GM12878 (cell line): ENCODE data around the gene HYAL1. TPM values are rescaled to one million over a fixed set of nuclear protein-coding genes. Genes with fewer than 3 reads are reported as not detected.

ENCODE experiments used
- ASH2L ChIP-seq: fragments of 300-600, 200-600 bp; sonication (generic); IDR thresholded peaks from 2 replicates; pipeline ENCODE4 v1.6.1; 2017; ENCODE audit warnings: low read depth, mild to moderate bottlenecking, borderline replicate concordance
- CEBPB ChIP-seq, 2 experiments: fragments of 150-350 bp in 1 of 2; IDR thresholded peaks; 2 replicates each; pipeline ENCODE4 v1.6.1; 2012 to 2014; ENCODE audit warnings: low read depth in 2 of 2, low read length in 2 of 2, borderline replicate concordance in 1 of 2, inconsistent platforms in 1 of 2
- CHD4 ChIP-seq: fragments of 200-600 bp; sonication (generic); IDR thresholded peaks from 2 replicates; pipeline ENCODE4 v1.6.1; 2016; ENCODE audit warnings: mild to moderate bottlenecking
- KAT2A ChIP-seq: conservative IDR thresholded peaks from 2 replicates; pipeline ENCODE4 v1.6.1; 2011; ENCODE audit warnings: low read depth, low read length; ENCODE audit not compliant: control insufficient read depth
- MXI1 ChIP-seq: fragments of 150-350 bp; IDR thresholded peaks from 2 replicates; pipeline ENCODE4 v1.6.1; 2011; ENCODE audit warnings: low read depth, mild to moderate bottlenecking, inconsistent platforms, low read length, improper control_type of control experiment
- NFXL1 ChIP-seq: fragments of 450-650 bp; IDR thresholded peaks from 2 replicates; pipeline ENCODE4 v1.6.1; 2017; ENCODE audit warnings: antibody characterized with exemption, mild to moderate bottlenecking, borderline replicate concordance
- PML ChIP-seq: IDR thresholded peaks from 2 replicates; pipeline ENCODE4 v1.6.1; 2012; ENCODE audit warnings: low read length, inconsistent platforms
- RAD21 ChIP-seq: IDR thresholded peaks from 2 replicates; pipeline ENCODE4 v1.6.1; 2011; ENCODE audit warnings: mild to moderate bottlenecking, low read depth, low read length, moderate library complexity; ENCODE audit not compliant: insufficient read depth
- RUNX3 ChIP-seq: IDR thresholded peaks from 2 replicates; pipeline ENCODE4 v1.6.1; 2012; ENCODE audit warnings: low read length, inconsistent platforms
- SREBF1 ChIP-seq: IDR thresholded peaks from 2 replicates; pipeline ENCODE4 v1.6.1; 2012; ENCODE audit warnings: mild to moderate bottlenecking, low read length
- SREBF2 ChIP-seq: IDR thresholded peaks from 2 replicates; pipeline ENCODE4 v1.6.1; 2012; ENCODE audit warnings: mild to moderate bottlenecking, low read length
- WRNIP1 ChIP-seq: IDR thresholded peaks from 2 replicates; pipeline ENCODE4 v1.6.1; 2011; ENCODE audit warnings: low read depth, low read length, improper control_type of control experiment, borderline replicate concordance
- YBX1 ChIP-seq: fragments of 450-650 bp; IDR thresholded peaks from 2 replicates; pipeline ENCODE4 v1.6.1; 2016; ENCODE audit warnings: antibody characterized with exemption
- polyA plus RNA-seq, 11 experiments: library from polyadenylated mRNA; depleted of rRNA in 4 of 11; unstranded in 6 of 11; stranded (reverse) in 5 of 11; fragments of >200 nt; fragmentation: Nextera tagmentation in 4 of 11; fragmentation: Illumina TruSeq in 1 of 11; extraction: Ambion mirVana in 4 of 11; extraction: Trizol in 1 of 11; gene quantifications; 1 replicate in 1 of 11; 2 replicates in 10 of 11; pipeline versions ENCODE4 v1.2.1 to v1.2.3, GENCODE V29; 2011 to 2016; ENCODE audit warnings: inconsistent platforms in 2 of 11, missing spikeins in 2 of 11, low read depth in 1 of 11
- total RNA-seq, 4 experiments: library from RNA; depleted of rRNA in 3 of 4; stranded (reverse); fragments of >200 nt in 3 of 4; fragmentation: Illumina TruSeq in 1 of 4; extraction: Trizol in 1 of 4; gene quantifications; 2 replicates each; pipeline versions ENCODE4 v1.2.1 to v1.2.3, GENCODE V29; 2013 to 2021
- TF ChIP-seq, protein P1 (sequence below): fragments of 450-650 bp; IDR thresholded peaks from 2 replicates; pipeline ENCODE4 v1.6.1; 2017; ENCODE audit warnings: mild to moderate bottlenecking, moderate library complexity
- TF ChIP-seq, protein P2 (sequence below): fragments of 450-650 bp; formaldehyde crosslinking; IDR thresholded peaks from 2 replicates; pipeline ENCODE4 v1.4.0; 2020; ENCODE audit warnings: mild to moderate bottlenecking, moderate library complexity
- TF ChIP-seq, protein P3 (sequence below): fragments of 450-650 bp; IDR thresholded peaks from 2 replicates; pipeline ENCODE4 v1.6.1; 2016; ENCODE audit warnings: mild to moderate bottlenecking
- TF ChIP-seq, protein P4 (sequence below): fragments of 150-350 bp; IDR thresholded peaks from 2 replicates; pipeline ENCODE4 v1.6.1; 2016; ENCODE audit warnings: low read depth, low read length

HYAL1 gene
- total and polyA plus RNA-seq, 10 of the 15 experiments (the other 5 are each of a cell fraction or from before 2014, with no cell fraction given), result 0.04 to 0.55 (median 0.18) TPM; not detected in 2

DNA sequence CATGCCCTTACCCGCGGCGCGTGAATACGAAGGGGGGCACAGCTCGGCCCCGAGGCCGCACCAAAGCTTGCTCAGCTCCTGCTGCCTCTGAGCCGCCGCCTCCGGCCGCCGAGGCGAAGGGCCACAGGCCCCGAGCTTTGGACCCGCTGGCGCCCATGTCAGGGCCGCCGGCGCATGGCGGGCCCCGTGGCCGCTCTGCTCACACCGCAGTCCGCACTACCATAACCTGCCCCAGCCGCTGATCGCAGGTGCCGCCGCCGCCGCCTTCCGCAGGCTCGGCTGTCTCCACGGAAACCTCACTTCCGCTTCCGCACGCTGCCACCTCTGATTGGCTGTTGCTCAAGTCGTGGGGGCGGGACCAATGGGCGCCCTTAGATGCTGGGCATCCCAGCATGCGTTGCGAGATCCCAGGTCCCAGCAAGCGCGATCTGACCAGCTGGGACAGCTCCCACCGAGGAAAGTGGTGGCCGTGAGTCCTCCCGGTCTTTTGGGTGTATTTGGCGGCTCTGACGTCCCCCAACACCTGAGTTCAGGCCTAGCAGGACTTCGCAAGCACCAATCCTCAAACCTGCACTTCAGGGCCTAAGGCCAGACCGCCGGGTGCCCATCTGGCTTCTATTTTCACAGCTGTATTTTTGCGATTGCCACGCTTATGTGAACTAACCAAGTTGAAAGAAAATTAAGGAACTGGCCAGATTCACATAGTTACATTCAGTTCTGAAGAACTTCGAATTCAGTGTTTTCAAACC is 24.7 kb upstream of the HYAL1 start, which contains the start of gene TUSC2 (continued):
- TF ChIP-seq, protein P1, sequence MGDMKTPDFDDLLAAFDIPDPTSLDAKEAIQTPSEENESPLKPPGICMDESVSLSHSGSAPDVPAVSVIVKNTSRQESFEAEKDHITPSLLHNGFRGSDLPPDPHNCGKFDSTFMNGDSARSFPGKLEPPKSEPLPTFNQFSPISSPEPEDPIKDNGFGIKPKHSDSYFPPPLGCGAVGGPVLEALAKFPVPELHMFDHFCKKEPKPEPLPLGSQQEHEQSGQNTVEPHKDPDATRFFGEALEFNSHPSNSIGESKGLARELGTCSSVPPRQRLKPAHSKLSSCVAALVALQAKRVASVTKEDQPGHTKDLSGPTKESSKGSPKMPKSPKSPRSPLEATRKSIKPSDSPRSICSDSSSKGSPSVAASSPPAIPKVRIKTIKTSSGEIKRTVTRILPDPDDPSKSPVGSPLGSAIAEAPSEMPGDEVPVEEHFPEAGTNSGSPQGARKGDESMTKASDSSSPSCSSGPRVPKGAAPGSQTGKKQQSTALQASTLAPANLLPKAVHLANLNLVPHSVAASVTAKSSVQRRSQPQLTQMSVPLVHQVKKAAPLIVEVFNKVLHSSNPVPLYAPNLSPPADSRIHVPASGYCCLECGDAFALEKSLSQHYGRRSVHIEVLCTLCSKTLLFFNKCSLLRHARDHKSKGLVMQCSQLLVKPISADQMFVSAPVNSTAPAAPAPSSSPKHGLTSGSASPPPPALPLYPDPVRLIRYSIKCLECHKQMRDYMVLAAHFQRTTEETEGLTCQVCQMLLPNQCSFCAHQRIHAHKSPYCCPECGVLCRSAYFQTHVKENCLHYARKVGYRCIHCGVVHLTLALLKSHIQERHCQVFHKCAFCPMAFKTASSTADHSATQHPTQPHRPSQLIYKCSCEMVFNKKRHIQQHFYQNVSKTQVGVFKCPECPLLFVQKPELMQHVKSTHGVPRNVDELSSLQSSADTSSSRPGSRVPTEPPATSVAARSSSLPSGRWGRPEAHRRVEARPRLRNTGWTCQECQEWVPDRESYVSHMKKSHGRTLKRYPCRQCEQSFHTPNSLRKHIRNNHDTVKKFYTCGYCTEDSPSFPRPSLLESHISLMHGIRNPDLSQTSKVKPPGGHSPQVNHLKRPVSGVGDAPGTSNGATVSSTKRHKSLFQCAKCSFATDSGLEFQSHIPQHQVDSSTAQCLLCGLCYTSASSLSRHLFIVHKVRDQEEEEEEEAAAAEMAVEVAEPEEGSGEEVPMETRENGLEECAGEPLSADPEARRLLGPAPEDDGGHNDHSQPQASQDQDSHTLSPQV, result no peak
- TF ChIP-seq NFXL1 (no peak), YBX1 (no peak), SREBF1 (no peak), KAT2A (no peak), CHD4 (no peak), RUNX3 (no peak; the same call in 1 of the 2 replicates), CEBPB (IDR thresholded peaks at IDR 0.05; ENCODE audit: borderline replicate concordance in 1 of 2, low read depth in 2 of 2, low read length in 2 of 2) (no peak), MXI1 (peak; percentile 91), ASH2L (no peak), WRNIP1 (no peak), SREBF2 (no peak), RAD21 (no peak), PML (0 out of 2 replicates have a peak, but pooled peaks have one; percentile 64)
- TF ChIP-seq, protein P2, sequence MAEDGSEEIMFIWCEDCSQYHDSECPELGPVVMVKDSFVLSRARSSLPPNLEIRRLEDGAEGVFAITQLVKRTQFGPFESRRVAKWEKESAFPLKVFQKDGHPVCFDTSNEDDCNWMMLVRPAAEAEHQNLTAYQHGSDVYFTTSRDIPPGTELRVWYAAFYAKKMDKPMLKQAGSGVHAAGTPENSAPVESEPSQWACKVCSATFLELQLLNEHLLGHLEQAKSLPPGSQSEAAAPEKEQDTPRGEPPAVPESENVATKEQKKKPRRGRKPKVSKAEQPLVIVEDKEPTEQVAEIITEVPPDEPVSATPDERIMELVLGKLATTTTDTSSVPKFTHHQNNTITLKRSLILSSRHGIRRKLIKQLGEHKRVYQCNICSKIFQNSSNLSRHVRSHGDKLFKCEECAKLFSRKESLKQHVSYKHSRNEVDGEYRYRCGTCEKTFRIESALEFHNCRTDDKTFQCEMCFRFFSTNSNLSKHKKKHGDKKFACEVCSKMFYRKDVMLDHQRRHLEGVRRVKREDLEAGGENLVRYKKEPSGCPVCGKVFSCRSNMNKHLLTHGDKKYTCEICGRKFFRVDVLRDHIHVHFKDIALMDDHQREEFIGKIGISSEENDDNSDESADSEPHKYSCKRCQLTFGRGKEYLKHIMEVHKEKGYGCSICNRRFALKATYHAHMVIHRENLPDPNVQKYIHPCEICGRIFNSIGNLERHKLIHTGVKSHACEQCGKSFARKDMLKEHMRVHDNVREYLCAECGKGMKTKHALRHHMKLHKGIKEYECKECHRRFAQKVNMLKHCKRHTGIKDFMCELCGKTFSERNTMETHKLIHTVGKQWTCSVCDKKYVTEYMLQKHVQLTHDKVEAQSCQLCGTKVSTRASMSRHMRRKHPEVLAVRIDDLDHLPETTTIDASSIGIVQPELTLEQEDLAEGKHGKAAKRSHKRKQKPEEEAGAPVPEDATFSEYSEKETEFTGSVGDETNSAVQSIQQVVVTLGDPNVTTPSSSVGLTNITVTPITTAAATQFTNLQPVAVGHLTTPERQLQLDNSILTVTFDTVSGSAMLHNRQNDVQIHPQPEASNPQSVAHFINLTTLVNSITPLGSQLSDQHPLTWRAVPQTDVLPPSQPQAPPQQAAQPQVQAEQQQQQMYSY (CRISPR knock-in tag), result no peak
- TF ChIP-seq, protein P3, sequence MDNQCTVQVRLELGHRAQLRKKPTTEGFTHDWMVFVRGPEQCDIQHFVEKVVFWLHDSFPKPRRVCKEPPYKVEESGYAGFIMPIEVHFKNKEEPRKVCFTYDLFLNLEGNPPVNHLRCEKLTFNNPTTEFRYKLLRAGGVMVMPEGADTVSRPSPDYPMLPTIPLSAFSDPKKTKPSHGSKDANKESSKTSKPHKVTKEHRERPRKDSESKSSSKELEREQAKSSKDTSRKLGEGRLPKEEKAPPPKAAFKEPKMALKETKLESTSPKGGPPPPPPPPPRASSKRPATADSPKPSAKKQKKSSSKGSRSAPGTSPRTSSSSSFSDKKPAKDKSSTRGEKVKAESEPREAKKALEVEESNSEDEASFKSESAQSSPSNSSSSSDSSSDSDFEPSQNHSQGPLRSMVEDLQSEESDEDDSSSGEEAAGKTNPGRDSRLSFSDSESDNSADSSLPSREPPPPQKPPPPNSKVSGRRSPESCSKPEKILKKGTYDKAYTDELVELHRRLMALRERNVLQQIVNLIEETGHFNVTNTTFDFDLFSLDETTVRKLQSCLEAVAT, result 0 out of 2 replicates have a peak, but pooled peaks have one; percentile 28
- TF ChIP-seq, protein P4, sequence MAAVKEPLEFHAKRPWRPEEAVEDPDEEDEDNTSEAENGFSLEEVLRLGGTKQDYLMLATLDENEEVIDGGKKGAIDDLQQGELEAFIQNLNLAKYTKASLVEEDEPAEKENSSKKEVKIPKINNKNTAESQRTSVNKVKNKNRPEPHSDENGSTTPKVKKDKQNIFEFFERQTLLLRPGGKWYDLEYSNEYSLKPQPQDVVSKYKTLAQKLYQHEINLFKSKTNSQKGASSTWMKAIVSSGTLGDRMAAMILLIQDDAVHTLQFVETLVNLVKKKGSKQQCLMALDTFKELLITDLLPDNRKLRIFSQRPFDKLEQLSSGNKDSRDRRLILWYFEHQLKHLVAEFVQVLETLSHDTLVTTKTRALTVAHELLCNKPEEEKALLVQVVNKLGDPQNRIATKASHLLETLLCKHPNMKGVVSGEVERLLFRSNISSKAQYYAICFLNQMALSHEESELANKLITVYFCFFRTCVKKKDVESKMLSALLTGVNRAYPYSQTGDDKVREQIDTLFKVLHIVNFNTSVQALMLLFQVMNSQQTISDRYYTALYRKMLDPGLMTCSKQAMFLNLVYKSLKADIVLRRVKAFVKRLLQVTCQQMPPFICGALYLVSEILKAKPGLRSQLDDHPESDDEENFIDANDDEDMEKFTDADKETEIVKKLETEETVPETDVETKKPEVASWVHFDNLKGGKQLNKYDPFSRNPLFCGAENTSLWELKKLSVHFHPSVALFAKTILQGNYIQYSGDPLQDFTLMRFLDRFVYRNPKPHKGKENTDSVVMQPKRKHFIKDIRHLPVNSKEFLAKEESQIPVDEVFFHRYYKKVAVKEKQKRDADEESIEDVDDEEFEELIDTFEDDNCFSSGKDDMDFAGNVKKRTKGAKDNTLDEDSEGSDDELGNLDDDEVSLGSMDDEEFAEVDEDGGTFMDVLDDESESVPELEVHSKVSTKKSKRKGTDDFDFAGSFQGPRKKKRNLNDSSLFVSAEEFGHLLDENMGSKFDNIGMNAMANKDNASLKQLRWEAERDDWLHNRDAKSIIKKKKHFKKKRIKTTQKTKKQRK, result no peak
